Dedifferentiated amniotic fluid mesenchymal stem cell (primary cell): ENCODE measurements around the gene HOXC11.

Experiments
- DNase-seq: peaks from one replicate; pipeline ENCODE4 v3.0.0-alpha.2; 2016; ENCODE audit errors: extremely low spot score

Gene HOXC11

DNA sequence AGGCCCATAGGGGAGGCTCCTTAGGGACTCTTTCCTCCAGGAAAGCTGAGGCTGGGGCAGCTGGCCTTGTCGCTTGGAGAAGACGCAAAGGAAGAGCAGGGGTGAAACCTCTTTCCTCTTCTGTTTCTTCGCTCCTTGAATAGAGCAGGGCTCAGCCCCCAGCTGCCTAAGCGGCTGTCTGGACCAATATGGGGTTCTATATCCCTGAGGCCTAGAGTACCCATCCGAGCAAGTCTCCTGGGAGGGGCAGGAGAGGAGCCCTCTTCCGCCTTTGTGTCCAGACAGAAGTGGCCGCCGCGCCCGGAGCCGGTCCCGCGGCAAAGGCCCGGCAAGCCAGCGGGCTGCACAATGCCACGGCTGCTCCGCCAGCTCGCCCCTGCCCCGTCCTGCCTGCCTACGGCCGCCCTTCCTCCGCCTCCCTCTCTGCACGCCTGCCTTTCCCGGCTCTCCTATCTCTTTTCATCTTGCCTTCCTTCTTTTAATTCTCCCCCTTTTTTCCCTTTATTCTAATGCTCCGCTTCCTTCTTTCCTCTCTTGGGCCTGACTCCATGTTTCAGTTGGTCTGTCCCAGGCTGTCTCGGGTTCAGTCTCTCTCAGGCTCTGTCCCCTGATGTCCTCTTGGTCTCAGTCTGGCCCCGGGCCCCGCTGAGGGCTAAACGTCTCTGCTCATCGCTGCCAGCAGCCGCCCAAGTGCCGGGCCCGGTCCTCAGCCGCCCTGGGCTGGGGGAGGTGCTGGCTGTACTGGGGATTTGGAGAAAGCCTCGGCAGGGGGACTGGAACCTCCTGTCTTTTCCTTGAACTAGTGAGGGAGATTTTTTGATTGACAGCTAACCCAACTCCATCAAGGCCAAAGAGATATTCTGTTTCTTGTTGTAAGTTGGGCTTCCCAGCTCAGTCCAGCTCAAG, 24.5 kb downstream of the HOXC11 start:
- DNase-seq, result no peak

DNA sequence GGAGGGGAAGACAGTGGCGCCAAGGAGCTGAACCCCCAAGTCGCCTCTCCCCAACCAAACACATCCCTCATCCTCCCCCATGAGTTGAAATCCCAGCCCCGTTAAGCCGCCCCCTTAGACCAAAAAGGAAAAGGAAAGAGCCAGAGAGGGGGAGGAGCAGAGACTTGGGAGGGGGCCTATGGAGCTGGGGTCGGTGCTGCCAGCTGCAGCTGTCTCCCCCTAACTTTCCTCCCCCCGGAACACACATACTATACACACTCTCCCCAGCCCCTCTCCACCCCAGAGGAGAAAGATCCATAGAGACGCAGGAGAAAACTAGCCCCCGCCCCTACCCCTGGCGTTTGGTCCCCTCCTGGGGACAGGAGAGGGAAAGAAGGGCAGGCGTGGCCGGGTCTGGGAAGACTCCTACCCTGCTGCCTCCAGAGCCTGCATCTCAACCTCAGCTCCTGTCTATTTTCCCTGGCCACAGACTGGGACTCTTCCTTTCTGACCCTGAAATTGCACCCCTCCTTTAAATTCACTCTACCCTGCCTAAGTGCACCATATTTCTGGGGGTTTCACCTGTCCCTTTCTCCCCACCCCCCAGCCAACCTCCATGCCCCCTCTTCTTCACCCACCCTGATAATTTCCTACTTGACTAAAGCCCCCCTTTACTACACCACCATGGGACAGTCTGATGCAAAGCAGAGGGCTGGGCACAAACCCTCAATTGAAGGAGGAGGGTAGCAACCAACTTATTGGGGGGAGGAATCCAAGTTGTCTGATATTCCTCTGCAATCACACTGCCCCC, 25.4 kb downstream of the HOXC11 start:
- DNase-seq, result no peak

DNA sequence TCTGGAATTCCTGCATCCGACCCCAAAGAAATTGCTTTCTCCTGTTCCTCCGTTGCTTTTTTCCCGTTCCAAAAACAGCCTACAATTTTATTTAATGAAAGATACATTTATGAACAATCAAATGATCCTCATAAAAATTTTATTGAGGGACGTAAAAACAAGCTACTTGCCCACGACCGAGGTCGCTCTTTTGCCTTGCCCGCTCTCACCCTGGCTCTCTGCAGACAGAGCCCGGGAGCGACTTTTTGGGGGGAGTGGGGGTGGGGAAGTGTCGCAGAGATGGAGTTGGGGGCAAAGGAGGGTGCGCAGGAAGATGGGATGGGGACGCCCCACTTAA, 25.9 kb downstream of the HOXC11 start:
- no peak for DNase-seq

DNA sequence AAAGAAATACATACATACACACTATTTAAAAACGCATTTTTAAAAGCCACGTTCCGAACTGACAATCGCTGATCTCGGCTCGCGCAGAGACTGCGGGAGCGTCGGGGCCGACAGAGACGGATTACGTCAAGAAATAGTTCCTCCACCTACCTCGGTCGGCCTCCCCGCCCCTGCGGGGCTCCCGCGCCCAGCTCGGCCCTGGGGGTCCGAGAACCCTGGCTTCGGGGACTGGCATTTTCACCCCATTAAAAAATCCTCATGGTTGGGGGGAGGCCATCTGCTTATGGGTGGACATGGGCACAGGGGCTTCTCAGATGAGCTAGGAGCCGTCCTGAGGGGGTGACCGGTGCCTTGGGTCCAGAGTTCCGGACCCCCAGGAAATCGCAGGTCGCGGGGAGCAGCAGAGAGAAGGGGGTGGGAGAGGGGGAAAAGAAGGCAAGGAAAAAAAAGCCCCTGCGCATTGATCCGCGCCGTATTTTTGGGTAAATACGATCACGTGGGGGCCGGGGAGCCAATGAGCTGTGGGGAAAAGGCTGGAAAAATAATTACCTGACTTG, 26.7 kb downstream of the HOXC11 start:
- DNase-seq, result no peak

DNA sequence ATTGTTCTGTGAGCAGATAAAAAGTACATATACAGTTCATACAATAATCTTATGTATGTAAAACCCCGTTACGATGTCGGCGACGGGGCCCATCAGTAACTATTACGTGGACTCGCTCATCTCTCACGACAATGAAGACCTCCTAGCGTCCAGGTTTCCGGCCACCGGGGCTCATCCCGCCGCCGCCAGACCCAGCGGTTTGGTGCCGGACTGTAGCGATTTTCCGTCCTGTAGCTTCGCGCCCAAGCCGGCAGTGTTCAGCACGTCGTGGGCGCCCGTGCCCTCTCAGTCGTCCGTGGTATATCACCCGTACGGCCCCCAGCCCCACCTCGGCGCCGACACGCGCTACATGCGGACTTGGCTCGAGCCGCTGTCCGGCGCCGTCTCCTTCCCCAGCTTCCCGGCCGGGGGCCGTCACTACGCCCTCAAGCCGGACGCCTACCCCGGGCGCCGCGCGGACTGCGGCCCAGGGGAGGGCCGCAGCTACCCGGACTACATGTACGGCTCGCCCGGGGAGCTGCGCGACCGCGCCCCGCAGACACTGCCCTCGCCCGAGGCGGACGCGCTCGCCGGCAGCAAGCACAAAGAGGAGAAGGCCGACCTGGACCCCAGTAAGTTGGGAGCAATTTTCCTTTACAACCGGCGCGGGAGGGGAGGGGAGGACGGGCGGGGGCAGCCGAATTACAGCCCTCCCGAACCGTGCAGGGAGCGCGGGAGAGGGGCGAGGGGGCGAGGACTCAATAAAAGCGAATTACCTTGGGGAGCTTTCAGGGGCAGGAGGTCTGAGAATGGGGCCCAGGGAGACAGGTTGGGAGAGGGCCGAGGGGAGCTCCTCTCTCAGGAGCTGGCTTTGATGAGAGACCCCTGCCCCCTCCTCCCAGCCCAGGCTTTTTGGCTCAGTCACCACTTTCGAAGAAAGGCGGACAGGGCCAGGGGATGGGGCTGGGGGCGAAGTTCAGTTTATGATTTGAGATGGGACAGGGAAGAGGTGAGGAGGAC, 27.5 kb downstream of the HOXC11 start, which contains the start of gene HOXC9:
HOXC9 (plus strand) TSS at position 46 of the 999 bp plus-strand sequence; CDS start at position 74, 28 bp downstream.
- no peak for DNase-seq

DNA sequence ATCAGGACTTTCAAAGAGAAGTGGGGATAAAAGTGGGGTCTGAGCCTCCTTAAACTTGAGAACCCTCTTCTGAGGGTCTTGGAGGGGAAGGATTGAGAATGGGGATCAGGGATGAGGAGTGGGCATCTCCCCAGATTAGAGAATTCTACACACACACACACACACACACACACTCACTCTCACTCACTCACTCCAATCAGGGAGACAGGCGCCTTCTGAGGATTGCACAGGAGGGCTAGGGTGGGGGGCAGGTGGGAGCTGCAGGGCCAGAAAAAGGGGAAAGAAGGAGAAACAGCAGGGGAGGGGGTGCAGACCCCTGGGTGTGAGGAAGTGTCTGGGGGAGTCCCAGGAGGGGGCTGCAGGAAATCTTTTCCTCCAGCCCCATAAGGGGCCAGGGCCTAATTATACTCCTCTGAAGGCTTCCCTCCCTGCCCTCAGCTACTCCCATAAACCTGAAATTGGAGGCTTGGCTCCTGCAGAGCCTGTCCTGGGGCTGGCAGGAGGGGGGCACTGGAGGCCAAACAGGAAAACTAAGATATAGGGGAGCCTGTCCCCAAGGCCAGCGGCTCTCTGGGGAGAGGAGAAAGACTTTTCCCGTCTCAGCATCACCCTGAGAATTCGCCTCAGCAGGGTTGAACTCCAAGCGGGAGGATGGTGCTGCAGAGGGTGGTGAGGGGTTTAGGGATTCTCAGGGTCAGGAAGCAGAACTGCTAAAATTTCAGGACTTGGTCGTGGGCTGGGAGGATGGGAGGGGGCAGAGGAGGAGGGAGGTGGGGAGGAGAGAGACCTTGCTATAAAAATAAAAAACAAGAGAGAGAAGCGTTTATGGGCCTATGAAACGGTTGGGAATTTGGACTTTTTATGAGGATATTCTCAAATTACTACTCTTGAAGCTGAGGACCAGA, 28.6 kb downstream of the HOXC11 start:
- no peak for DNase-seq

DNA sequence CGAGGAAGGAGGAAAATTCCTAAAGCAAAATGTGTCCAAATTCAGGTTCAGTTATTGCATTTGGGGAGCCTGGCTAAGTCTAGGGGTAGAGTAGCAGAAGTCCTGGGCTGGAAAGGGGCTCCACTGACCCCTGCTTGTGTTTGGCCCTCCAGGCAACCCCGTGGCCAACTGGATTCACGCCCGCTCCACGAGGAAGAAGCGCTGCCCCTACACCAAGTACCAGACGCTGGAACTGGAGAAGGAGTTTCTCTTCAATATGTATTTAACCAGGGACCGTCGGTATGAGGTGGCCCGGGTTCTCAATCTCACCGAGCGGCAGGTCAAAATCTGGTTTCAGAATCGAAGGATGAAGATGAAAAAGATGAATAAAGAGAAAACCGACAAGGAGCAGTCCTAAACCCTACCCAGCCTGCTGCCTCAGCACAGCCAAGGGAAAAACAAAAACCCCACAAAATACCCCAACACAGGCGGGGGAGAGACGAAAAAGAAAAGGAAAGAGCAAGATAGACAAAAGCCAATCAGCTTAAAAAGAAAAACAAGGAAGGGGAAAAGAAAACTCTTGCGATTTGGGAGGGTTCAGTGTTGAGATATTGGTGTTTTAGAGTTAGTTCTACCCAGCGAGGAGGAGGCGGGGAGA, 29.5 kb downstream of the HOXC11 start:
- DNase-seq, result no peak

DNA sequence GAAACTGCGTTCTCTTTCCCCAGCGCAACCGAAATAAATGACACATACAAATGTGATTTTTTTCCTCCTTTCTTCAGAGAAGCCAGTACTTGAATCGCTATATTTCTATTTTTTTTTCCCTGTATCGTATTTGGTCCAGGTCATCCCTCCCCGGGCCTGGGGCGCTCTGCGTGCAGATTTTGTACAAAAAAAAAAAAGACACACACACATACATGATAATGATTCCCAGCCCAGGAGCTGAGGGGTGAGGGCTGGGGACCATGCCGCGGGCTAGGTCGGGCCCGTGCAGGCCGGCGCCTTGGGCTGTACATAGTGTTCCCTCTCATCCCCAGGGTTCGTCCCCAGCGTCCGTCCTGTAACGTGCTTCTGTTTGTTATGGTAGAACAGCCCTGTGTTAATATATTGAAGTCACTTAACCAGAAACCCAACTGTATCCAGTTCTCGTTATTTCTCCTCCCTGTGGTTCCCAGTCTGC, 30.0 kb downstream of the HOXC11 start:
- no peak for DNase-seq

DNA sequence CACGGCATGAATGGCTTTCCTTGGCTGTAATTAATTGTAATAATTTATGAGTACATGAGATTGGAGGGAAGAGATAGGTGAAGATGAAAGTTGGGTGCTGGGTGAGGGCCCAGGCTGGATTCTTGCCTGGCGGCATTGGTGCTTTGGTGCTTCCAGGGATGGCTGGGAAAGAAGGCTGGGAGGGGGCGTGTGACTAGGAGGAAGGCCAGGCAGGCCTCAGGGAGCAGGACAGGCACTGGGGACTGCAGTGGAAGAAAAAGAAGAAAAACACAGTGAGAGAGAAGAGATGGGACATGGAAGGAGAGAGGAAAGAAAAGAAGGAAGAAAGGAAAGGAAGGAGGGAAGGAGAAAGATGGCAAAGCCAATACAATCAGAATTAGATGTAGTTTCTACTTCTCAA, 30.7 kb downstream of the HOXC11 start:
- no peak for DNase-seq

DNA sequence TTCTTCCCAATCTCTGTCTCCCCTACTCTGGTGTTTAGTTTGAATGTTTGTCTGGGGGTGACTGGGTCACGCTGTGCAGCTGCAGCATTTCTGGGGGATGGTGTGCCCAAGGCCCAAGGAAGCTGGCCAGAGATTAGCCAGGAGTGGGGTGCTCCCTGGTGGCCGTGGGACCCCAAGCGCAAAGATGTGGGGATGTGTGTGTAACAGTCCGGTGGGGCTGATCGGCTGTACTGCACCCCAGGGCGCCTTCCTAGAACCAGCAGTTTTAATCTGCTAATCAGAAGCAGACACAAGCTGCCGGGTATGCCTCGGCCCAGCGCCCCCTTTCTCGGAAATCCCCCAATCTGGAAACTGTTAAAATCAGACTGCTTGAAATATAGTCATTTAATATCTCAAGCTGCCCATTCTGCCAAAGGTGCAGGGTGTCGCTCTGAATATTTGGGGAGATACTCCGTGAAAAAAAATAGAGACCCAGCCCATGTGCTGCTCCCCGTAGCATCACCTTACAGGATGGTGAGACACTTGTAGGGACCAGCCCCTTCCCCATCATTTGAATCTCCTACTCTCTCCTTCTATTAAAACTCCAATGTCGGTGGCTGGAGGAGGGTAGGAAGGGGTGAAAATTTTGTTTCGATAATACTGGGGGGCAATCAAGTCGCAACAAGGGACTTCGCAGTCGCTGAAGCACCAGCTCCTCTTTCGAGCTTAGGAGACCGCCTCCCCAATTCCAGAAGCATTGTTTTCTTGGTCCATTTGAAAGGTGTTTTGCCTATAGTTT, 31.3 kb downstream of the HOXC11 start:
- no peak for DNase-seq

DNA sequence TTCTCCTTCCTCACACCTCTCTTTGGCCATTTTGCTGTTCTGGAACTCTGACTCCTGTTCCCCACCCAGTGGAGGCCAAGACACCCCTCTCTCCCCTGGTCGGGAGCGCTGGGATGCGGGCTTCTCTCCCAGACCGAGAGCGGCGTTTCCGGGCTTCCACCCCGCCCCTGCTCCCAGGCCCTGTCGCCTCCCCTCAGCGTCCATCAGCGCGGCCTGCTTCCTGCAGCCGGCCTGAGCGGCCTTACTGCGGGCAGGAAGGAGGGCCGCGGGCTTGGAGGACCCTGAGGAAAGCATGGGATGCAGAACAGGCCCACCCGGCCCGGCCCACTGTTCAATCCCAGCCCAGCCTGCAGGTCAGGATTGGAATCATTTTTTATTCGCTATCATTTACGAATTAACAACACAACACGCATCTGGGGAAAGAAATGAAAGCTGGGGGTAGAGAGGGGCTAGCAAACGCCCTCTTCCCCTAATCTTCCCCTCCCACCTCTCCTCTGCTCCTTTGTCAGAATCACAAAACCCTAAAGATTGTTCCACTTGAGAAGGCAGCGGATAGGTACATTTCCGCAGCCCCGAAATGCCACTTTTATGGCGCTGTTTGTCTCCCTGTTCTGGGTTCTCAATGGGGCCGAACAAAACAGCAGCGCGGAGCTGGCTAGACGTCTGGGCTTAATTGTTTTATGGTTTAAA, 32.1 kb downstream of the HOXC11 start:
- no peak for DNase-seq

DNA sequence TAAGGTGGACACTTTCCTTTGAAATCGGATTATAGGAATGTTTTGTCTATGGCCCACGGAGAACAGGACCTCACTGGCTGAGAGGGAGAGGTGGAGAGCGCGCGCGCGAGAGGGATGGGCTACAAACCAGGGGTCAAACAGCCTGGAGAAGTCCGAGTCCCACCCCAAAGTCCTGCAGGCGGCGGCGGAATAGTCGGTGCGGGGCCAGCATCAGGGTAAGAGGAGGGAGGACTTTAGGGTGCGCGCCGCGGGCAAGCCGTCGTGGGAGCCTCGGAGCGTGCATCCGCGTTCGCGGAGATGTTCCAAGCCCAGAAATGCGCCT, 32.6 kb downstream of the HOXC11 start:
- no peak for DNase-seq

DNA sequence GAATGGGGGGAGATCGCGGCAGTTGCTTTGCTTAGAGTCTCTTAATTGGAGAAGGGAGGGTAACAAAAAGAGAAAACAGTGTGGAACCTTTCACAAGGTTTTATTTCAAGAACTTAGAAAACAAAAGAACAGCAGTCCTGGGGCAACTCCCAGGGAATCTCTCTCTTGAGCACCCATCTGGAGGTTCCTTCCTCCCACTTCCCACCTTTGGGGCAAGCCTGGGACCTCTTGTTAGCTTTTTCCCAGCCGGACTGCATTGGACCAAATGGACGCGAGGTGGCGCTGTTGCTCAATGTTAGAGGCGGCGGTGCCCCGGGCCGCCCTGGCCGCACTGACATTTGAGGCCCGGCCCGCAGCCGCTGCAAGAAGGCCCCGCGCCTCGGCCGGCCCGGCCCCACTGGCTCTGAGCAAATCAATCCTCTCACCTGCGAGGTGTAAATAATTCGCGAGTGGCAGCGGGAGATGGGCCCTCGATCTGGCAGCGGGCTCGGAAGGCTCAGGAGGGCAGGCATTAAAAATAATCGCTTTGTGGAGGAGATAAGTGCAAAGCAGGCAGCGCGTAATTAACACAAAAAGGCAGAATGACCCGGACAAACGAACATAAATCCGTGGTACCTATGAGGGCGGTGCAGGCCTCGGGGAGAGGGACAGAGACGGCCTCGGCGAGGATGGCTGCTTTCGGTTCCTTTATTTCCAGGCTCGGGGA, 33.1 kb downstream of the HOXC11 start:
- peak; percentile 76 for DNase-seq

DNA sequence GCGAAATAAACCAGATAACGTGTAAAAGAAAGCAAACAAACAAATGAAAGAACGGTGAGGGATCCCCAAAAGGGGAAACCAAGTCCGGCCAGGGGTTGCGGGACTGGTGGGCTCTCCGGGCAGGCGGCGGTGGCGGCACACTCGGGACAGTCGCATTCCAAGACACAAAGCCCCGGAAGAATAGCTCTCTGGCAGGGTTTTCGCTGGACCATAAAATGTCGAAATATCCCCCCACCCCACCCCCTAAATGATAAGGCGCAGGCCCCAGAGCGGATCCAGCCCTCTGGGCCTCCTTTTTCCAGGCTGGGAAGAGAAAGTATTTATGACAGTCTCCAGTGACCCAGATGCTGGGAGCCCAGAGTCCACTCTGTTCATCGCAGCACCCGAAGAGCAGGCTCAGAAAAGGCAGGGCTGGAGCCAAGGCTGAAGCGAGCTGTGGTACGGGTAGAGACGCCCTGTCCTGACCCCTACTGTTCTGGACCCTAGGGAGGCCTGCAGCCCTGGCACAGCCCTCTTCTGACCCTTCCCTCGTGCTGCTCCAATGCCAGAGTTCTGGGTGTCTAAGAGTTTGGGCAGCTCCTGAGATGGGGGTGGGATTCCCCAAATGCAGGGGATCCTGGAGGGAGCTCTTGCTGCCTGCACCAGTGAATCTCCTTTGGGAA, 33.8 kb downstream of the HOXC11 start:
- DNase-seq, result no peak

DNA sequence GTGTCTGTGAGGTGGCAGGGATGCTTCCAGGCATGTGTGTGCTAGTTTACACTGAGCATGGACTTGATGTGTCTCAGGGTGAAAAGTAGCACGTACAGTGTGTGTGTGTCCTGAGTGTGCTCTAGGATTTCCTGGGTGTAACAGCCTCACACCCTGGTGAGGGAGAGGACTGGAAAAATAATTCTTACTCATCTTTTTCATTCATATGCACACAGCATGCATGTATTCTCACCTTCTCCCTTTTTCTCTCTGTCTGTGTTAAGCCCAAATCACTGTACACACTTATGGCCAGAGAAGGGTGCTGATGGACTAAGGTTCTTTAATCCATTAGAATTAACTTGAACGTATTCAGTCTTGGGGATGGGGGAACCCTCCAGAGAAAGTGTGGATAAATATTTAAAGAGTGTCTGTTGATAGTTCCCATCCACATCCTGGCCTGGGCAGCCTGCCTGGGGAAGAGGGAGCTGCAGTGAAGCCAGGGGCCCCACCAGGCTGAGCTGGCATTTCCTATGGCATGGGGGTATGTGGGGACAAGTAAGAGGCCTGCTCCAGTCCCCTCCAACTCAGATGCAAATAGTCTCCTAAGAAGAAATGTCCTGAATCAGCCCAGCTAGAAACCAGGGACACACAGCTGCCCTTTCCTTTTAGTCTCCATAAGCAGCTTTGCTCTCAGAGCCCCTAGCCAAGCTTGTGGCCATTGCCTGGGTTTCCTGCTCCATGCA, 34.8 kb downstream of the HOXC11 start:
- DNase-seq, result no peak

DNA sequence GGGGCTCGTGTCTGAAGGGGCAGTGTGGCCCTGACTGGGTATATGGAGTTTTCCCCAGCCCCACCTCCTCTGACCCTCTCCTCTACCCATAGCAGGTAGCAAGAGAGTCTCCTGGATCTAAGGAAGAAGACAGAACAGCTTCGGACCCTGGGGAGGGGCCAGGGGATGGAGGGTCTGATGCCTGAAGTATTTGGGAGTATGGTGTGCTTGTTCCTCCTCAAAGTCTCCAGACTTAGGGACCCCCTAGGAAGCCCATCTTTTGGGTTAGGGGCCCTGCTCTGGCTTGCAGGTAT, 35.3 kb downstream of the HOXC11 start:
- DNase-seq, result no peak
